GM23338 (cell line): Measurements from ENCODE around the gene CENPT. TPM values are rescaled to one million over a fixed set of nuclear protein-coding genes. Genes with fewer than 3 reads are reported as not detected.

Experiments used
- ATAC-seq: fragments of 200-7000 bp; cut with Tn5 transposase; 3 replicates; pipeline ENCODE4 v1.9.1; 2020
- DNase-seq: peaks from one replicate; pipeline ENCODE4 v3.0.0-alpha.2; 2015; ENCODE audit warnings: low spot score
- H2AFZ ChIP-seq: fragments of 200-600 bp; sonication (generic); 2 replicates; pipeline ENCODE4 v1.8.0; 2016; ENCODE audit warnings: antibody characterized with exemption, mild to moderate bottlenecking, moderate library complexity
- H3F3A ChIP-seq: fragments of 200-600 bp; sonication (generic); replicated peaks from 2 replicates; pipeline ENCODE4 v1.8.0; 2017; ENCODE audit warnings: antibody characterized with exemption, mixed run types, low read depth
- H3K27ac ChIP-seq: fragments of 200-600 bp; sonication (generic); 2 replicates; pipeline ENCODE4 v1.6.1; 2016; ENCODE audit warnings: low read depth
- H3K27me3 ChIP-seq: fragments of 200-600 bp; sonication (generic); 2 replicates; pipeline ENCODE4 v1.8.0; 2016; ENCODE audit warnings: mild to moderate bottlenecking, mixed run types, moderate library complexity; ENCODE audit not compliant: insufficient read depth
- H3K36me3 ChIP-seq: fragments of 200-600 bp; sonication (generic); 2 replicates; pipeline ENCODE4 v1.8.0; 2016; ENCODE audit warnings: mild to moderate bottlenecking; ENCODE audit not compliant: insufficient read depth
- H3K4me1 ChIP-seq: fragments of 200-600 bp; sonication (generic); 2 replicates; pipeline ENCODE4 v1.8.0; 2016; ENCODE audit warnings: mild to moderate bottlenecking, moderate library complexity; ENCODE audit not compliant: insufficient read depth
- H3K4me2 ChIP-seq: fragments of 200-600 bp; sonication (generic); 2 replicates; pipeline ENCODE4 v1.7.1; 2017; ENCODE audit warnings: mixed run types
- H3K4me3 ChIP-seq: fragments of 200-600 bp; sonication (generic); 2 replicates; pipeline ENCODE4 v1.6.1; 2016; ENCODE audit warnings: mixed run types
- H3K79me2 ChIP-seq: fragments of 200-600 bp; sonication (generic); replicated peaks from 2 replicates; pipeline ENCODE4 v1.8.0; 2017; ENCODE audit warnings: mild to moderate bottlenecking; ENCODE audit not compliant: insufficient read depth
- H3K9me2 ChIP-seq: fragments of 200-600 bp; sonication (generic); 2 replicates; pipeline ENCODE4 v1.8.0; 2017; ENCODE audit not compliant: insufficient read depth
- H4K20me1 ChIP-seq: fragments of 200-600 bp; sonication (generic); replicated peaks from 2 replicates; pipeline ENCODE4 v1.8.0; 2017; ENCODE audit warnings: mild to moderate bottlenecking; ENCODE audit not compliant: insufficient read depth
- H3K27ac Mint-ChIP-seq: 2 replicates; pipeline ENCODE4 v1.8.0; 2020; ENCODE audit warnings: inconsistent platforms, mild to moderate bottlenecking, moderate library complexity, mixed read lengths
- H3K27me3 Mint-ChIP-seq: 3 replicates; pipeline ENCODE4 v1.8.0; 2022; ENCODE audit warnings: low read depth, mild to moderate bottlenecking, moderate library complexity, mixed read lengths, inconsistent platforms; ENCODE audit not compliant: insufficient read depth, poor library complexity
- H3K36me3 Mint-ChIP-seq: 3 replicates; pipeline ENCODE4 v1.8.0; 2021; ENCODE audit warnings: low read depth, mild to moderate bottlenecking, inconsistent platforms, moderate library complexity, mixed read lengths
- H3K4me1 Mint-ChIP-seq: 3 replicates; pipeline ENCODE4 v1.8.0; 2020; ENCODE audit warnings: mild to moderate bottlenecking, inconsistent platforms, mixed read lengths
- H3K4me3 Mint-ChIP-seq: 3 replicates; pipeline ENCODE4 v1.8.0; 2021; ENCODE audit warnings: moderate library complexity, mild to moderate bottlenecking, inconsistent platforms, mixed read lengths
- H3K9me3 Mint-ChIP-seq: 3 replicates; pipeline ENCODE4 v1.8.0; 2020; ENCODE audit warnings: moderate library complexity, mild to moderate bottlenecking, inconsistent platforms, mixed read lengths
- CTCF ChIP-seq, 2 experiments: fragments of 200-600 bp in 1 of 2; sonication (generic) in 1 of 2; conservative IDR thresholded peaks; 2 replicates each; pipeline versions ENCODE4 v1.5.1 to v1.6.1; 2016 to 2017; ENCODE audit warnings: antibody characterized with exemption in 2 of 2, low read depth in 2 of 2, mild to moderate bottlenecking in 2 of 2, moderate library complexity in 1 of 2
- ETS1 ChIP-seq: IDR thresholded peaks from 2 replicates; pipeline ENCODE4 v1.6.1; 2016; ENCODE audit warnings: antibody characterized with exemption
- EZH2 ChIP-seq: fragments of 200-600 bp; sonication (generic); IDR thresholded peaks from one replicate; pipeline ENCODE4 v1.8.0; 2017; ENCODE audit warnings: antibody characterized with exemption, mild to moderate bottlenecking, low read depth; ENCODE audit not compliant: unreplicated experiment
- NANOG ChIP-seq: IDR thresholded peaks from 2 replicates; pipeline ENCODE4 v1.6.1; 2016; ENCODE audit warnings: antibody characterized with exemption, borderline replicate concordance
- POLR2AphosphoS5 ChIP-seq: IDR thresholded peaks from 2 replicates; pipeline ENCODE4 v1.6.1; 2016; ENCODE audit warnings: antibody characterized with exemption, low read depth
- REST ChIP-seq: IDR thresholded peaks from one replicate; pipeline ENCODE4 v1.6.1; 2018; ENCODE audit warnings: antibody characterized with exemption; ENCODE audit not compliant: unreplicated experiment
- STAT1 ChIP-seq: IDR thresholded peaks from one replicate; pipeline ENCODE4 v1.6.1; 2016; ENCODE audit warnings: antibody characterized with exemption; ENCODE audit not compliant: unreplicated experiment
- ZNF331 ChIP-seq: fragments of 250-450 bp; sonication (Bioruptor Pico); IDR thresholded peaks from 2 replicates; pipeline ENCODE4 v1.5.0; 2020; ENCODE audit warnings: low read depth, mild to moderate bottlenecking, moderate library complexity
- ZNF462 ChIP-seq: fragments of 250-450 bp; sonication (Bioruptor Pico); IDR thresholded peaks from 2 replicates; pipeline ENCODE4 v1.5.0; 2020; ENCODE audit warnings: mild to moderate bottlenecking, moderate library complexity
- polyA plus RNA-seq: library from polyadenylated mRNA; unstranded; fragments of >200 nt; fragmentation: Nextera tagmentation; extraction: Ambion mirVana; gene quantifications from 2 replicates; pipeline ENCODE4 v1.2.1, GENCODE V29; 2016
- total RNA-seq: library from RNA; depleted of rRNA; stranded (reverse); fragments of >200 nt; shearing (Covaris generic); gene quantifications from 2 replicates; pipeline ENCODE4 v1.2.3, GENCODE V29; 2014

CENPT gene
- total and polyA plus RNA-seq, 2 experiments from 2014 or later = 55.4 to 63.8 TPM

GRCh38 chr16:67868290-67868689 is 20.8 kb upstream of the CENPT start:
- Mint-ChIP-seq H3K27ac (no peak overlapping the region), H3K4me1 (peaks cover 15% of the 10 kb centered on the region), H3K4me3 (no peak overlapping the region; the same call in 2 of the 3 replicates), H3K36me3 (peaks cover 67% of the 10 kb centered on the region), H3K9me3 (no peaks in the 10 kb centered on the region; the same call in 2 of the 3 replicates), H3K27me3 (peaks cover 9% of the 10 kb centered on the region)
- no peak for DNase-seq
- peaks cover 25% of the 10 kb centered on the region for H4K20me1 ChIP-seq
- peaks cover 4% of the 10 kb centered on the region; the same call in 1 of the 2 replicates for H3K4me1 ChIP-seq
- peaks cover 46% of the 10 kb centered on the region for H3F3A ChIP-seq
- H3K4me2 ChIP-seq = no peak overlapping the region
- H3K36me3 ChIP-seq = peaks cover 39% of the 10 kb centered on the region
- no peaks in the 10 kb centered on the region for H3K9me2 ChIP-seq
- TF ChIP-seq NANOG (no peak), EZH2 (no peak), ZNF331 (CRISPR knock-in tag) (no peak), STAT1 (no peak), REST (no peak), CTCF (conservative IDR thresholded peaks at IDR 0.05; ENCODE audit: low read depth in 2 of 2) (no peak), ETS1 (no peak), POLR2AphosphoS5 (no peak), ZNF462 (CRISPR knock-in tag) (no peak)
- H2AFZ ChIP-seq = no peak overlapping the region
- H3K79me2 ChIP-seq = peaks cover 25% of the 10 kb centered on the region
- no peak for ATAC-seq
- H3K27me3 ChIP-seq = no peaks in the 10 kb centered on the region
- H3K4me3 ChIP-seq = no peak overlapping the region
- no peak overlapping the region for H3K27ac ChIP-seq
